Measurements from ENCODE around the gene NUDT3. TPM values are rescaled to one million over a fixed set of nuclear protein-coding genes. Genes with fewer than 3 reads are reported as not detected.

The NUDT3 gene
- total and polyA plus RNA-seq, 9 of the 15 experiments (the other 6 are each of a cell fraction or from before 2014, with no cell fraction given): 5.4 to 81.2 (median 56.4) TPM

DNA sequence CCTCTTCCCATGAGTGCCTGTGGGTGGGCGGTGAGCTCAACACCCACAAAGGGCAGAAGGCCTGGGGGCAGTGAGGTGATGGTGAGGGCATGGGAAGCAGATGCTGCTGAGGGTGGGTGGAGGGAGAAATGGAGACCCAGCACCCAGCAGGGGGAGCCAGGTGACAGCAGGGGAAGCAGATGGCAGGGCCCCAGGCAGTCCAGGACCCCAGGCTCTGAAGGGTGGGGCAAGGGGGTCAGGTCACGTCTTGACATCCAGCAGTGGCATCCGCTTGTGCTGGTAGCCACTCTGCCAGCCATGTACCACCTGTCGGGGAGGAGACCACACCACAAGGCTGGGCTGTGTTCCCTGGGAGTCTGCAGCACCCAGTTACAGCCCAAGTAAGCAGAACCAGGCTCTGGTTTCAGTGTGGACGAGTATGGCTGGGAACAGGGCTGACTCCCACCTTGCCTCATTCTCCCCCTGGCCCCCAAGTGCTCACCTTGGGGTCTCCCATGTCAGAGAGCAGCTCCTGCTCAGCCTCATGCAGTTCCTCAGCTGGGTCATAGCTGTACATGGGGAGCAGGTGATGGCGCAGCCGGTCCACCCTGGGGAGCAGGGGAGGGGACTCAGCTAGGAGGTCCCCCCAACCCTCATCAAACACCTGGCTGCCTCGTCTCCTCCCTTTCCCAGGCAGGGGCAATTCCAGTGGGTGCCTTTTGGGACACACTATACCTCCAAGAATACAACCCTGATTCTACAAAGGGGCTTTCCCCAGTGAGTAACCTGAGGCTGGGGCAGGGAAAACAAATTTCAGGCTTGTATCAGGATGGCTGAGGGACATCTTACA, 145.7 kb downstream of the NUDT3 start (continued):
- TF ChIP-seq, protein P1, sequence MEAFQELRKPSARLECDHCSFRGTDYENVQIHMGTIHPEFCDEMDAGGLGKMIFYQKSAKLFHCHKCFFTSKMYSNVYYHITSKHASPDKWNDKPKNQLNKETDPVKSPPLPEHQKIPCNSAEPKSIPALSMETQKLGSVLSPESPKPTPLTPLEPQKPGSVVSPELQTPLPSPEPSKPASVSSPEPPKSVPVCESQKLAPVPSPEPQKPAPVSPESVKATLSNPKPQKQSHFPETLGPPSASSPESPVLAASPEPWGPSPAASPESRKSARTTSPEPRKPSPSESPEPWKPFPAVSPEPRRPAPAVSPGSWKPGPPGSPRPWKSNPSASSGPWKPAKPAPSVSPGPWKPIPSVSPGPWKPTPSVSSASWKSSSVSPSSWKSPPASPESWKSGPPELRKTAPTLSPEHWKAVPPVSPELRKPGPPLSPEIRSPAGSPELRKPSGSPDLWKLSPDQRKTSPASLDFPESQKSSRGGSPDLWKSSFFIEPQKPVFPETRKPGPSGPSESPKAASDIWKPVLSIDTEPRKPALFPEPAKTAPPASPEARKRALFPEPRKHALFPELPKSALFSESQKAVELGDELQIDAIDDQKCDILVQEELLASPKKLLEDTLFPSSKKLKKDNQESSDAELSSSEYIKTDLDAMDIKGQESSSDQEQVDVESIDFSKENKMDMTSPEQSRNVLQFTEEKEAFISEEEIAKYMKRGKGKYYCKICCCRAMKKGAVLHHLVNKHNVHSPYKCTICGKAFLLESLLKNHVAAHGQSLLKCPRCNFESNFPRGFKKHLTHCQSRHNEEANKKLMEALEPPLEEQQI (IDR thresholded peaks at IDR 0.05): no peak
- TF ChIP-seq SMARCA5 (IDR thresholded peaks at IDR 0.05): 0 out of 2 replicates have a peak, but pooled peaks have one; percentile 25
- no peak for TF ChIP-seq NFRKB (IDR thresholded peaks at IDR 0.05; ENCODE audit: low read depth)
- TF ChIP-seq NR4A1 (CRISPR knock-in tag; IDR thresholded peaks at IDR 0.05): no peak
- no peak for TF ChIP-seq NR4A1 (tag; IDR thresholded peaks at IDR 0.05)
- TF ChIP-seq, protein P2, sequence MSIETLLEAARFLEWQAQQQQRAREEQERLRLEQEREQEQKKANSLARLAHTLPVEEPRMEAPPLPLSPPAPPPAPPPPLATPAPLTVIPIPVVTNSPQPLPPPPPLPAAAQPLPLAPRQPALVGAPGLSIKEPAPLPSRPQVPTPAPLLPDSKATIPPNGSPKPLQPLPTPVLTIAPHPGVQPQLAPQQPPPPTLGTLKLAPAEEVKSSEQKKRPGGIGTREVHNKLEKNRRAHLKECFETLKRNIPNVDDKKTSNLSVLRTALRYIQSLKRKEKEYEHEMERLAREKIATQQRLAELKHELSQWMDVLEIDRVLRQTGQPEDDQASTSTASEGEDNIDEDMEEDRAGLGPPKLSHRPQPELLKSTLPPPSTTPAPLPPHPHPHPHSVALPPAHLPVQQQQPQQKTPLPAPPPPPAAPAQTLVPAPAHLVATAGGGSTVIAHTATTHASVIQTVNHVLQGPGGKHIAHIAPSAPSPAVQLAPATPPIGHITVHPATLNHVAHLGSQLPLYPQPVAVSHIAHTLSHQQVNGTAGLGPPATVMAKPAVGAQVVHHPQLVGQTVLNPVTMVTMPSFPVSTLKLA (conservative IDR thresholded peaks at IDR 0.05): 0 out of 4 replicates have a peak, but pooled peaks of 1 of the 2 experiments have one; percentile 24
- TF ChIP-seq CREM (IDR thresholded peaks at IDR 0.05; ENCODE audit: low read depth): peak; percentile 50
- no peak for TF ChIP-seq ZZZ3 (IDR thresholded peaks at IDR 0.05)
- TF ChIP-seq, protein P3, sequence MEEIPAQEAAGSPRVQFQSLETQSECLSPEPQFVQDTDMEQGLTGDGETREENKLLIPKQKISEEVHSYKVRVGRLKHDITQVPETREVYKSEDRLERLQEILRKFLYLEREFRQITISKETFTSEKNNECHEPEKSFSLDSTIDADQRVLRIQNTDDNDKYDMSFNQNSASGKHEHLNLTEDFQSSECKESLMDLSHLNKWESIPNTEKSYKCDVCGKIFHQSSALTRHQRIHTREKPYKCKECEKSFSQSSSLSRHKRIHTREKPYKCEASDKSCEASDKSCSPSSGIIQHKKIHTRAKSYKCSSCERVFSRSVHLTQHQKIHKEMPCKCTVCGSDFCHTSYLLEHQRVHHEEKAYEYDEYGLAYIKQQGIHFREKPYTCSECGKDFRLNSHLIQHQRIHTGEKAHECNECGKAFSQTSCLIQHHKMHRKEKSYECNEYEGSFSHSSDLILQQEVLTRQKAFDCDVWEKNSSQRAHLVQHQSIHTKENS (CRISPR knock-in tag; IDR thresholded peaks at IDR 0.05): no peak
- TF ChIP-seq, protein P4, sequence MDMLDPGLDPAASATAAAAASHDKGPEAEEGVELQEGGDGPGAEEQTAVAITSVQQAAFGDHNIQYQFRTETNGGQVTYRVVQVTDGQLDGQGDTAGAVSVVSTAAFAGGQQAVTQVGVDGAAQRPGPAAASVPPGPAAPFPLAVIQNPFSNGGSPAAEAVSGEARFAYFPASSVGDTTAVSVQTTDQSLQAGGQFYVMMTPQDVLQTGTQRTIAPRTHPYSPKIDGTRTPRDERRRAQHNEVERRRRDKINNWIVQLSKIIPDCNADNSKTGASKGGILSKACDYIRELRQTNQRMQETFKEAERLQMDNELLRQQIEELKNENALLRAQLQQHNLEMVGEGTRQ (CRISPR knock-in tag; IDR thresholded peaks at IDR 0.05): no peak
- no peak for TF ChIP-seq LCOR (CRISPR knock-in tag; IDR thresholded peaks at IDR 0.05)
- TF ChIP-seq STAT5B (CRISPR knock-in tag; IDR thresholded peaks at IDR 0.05): no peak
- TF ChIP-seq, protein P5, sequence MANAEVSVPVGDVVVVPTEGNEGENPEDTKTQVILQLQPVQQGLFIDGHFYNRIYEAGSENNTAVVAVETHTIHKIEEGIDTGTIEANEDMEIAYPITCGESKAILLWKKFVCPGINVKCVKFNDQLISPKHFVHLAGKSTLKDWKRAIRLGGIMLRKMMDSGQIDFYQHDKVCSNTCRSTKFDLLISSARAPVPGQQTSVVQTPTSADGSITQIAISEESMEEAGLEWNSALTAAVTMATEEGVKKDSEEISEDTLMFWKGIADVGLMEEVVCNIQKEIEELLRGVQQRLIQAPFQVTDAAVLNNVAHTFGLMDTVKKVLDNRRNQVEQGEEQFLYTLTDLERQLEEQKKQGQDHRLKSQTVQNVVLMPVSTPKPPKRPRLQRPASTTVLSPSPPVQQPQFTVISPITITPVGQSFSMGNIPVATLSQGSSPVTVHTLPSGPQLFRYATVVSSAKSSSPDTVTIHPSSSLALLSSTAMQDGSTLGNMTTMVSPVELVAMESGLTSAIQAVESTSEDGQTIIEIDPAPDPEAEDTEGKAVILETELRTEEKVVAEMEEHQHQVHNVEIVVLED (CRISPR knock-in tag; IDR thresholded peaks at IDR 0.05): no peak
- TF ChIP-seq ESRRA (IDR thresholded peaks at IDR 0.05; ENCODE audit: borderline replicate concordance, low read depth): no peak
- TF ChIP-seq NRF1 (conservative IDR thresholded peaks at IDR 0.05 in 1 of 2, IDR thresholded peaks at IDR 0.05 in 1 of 2): no peak
- peak; percentile 12 to 62; a peak in 3 of 4 replicates for TF ChIP-seq TRIM24 (IDR thresholded peaks at IDR 0.05)
- 0 out of 2 replicates have a peak, but pooled peaks have one; percentile 22 for TF ChIP-seq GATAD2A (IDR thresholded peaks at IDR 0.05)
- peak; percentile 95 for TF ChIP-seq MYNN (IDR thresholded peaks at IDR 0.05)
- TF ChIP-seq MYNN (CRISPR knock-in tag; IDR thresholded peaks at IDR 0.05): no peak
- peak; percentile 58 for TF ChIP-seq ARID1B (IDR thresholded peaks at IDR 0.05)
- TF ChIP-seq SIN3B (IDR thresholded peaks at IDR 0.05; ENCODE audit: low read depth): no peak
- no peak for TF ChIP-seq SREBF2 (CRISPR knock-in tag; IDR thresholded peaks at IDR 0.05)
- TF ChIP-seq KDM2B (CRISPR knock-in tag; IDR thresholded peaks at IDR 0.05): no peak
